ENCODE results near the gene ZBTB16.

Gene ZBTB16

DNA sequence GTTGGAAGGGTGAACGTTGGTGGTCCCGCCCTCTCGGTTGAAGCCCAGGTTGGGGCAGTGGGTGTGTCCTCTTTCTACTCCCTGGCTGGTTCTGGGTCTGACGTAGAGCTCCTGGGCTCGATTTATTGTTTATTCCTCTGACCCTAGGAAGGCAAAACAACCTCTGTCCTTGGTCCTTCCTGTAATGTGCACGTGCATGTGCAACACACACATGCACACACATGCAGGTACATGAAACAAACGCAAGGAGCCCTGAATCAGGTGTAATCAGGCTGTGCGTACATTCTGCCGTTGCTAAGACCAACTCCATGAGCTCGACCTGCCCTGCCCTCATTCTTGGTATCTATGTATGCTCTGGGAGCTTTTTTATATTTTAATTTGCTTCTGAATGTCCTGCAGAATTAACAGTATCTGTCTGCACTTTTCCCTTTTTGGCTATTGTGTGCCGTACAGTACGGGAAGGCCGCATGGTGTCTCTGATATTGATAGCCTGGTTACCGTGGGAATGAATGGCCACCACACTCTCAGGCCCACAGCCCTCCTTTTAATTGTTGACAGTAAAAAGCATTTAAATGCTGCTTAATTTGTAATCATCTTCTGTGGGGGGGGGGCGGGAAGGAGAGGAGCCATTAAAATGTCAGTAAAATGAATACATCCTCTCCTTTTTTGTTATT is 170.7 kb downstream of the ZBTB16 start:
- TF ChIP-seq POLR2A (IDR thresholded peaks at IDR 0.05; ENCODE audit: extremely low read depth, insufficient read length) (no peak), CTCF (IDR thresholded peaks at IDR 0.05; ENCODE audit: low read depth, low read length) (no peak), MYC (IDR thresholded peaks at IDR 0.05; ENCODE audit: low read depth, low read length) (no peak)
- TF ChIP-seq, protein P1, sequence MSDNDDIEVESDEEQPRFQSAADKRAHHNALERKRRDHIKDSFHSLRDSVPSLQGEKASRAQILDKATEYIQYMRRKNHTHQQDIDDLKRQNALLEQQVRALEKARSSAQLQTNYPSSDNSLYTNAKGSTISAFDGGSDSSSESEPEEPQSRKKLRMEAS (IDR thresholded peaks at IDR 0.05; ENCODE audit: low read depth, low read length): no peak

GRCh38 chr11:114232400-114233059 is 173.0 kb downstream of the ZBTB16 start:
- TF ChIP-seq, protein P1 (IDR thresholded peaks at IDR 0.05; ENCODE audit: low read depth, low read length): no peak
- no peak for TF ChIP-seq CTCF (IDR thresholded peaks at IDR 0.05; ENCODE audit: low read depth, low read length)
- TF ChIP-seq POLR2A (IDR thresholded peaks at IDR 0.05; ENCODE audit: extremely low read depth, insufficient read length): no peak
- no peak for TF ChIP-seq MYC (IDR thresholded peaks at IDR 0.05; ENCODE audit: low read depth, low read length)

More for the DNA sequence above, 170.7 kb downstream of the ZBTB16 start:
- no peak for DNase-seq (ENCODE audit: low read depth)
- H3K4me3 ChIP-seq (ENCODE audit: low read depth, low read length): no peak overlapping the region

GRCh38 chr11:114233755-114234154 is 174.2 kb downstream of the ZBTB16 start:
- DNase-seq (ENCODE audit: low read depth): no peak
- no peak overlapping the region for H3K4me3 ChIP-seq (ENCODE audit: low read depth, low read length)
- TF ChIP-seq, protein P1 (IDR thresholded peaks at IDR 0.05; ENCODE audit: low read depth, low read length): no peak
- no peak for TF ChIP-seq MYC (IDR thresholded peaks at IDR 0.05; ENCODE audit: low read depth, low read length)
- no peak for TF ChIP-seq CTCF (IDR thresholded peaks at IDR 0.05; ENCODE audit: low read depth, low read length)
- no peak for TF ChIP-seq POLR2A (IDR thresholded peaks at IDR 0.05; ENCODE audit: extremely low read depth, insufficient read length)

More at GRCh38 chr11:114232400-114233059, 173.0 kb downstream of the ZBTB16 start:
- H3K4me3 ChIP-seq (ENCODE audit: low read depth, low read length): no peak overlapping the region
- no peak for DNase-seq (ENCODE audit: low read depth)

DNA sequence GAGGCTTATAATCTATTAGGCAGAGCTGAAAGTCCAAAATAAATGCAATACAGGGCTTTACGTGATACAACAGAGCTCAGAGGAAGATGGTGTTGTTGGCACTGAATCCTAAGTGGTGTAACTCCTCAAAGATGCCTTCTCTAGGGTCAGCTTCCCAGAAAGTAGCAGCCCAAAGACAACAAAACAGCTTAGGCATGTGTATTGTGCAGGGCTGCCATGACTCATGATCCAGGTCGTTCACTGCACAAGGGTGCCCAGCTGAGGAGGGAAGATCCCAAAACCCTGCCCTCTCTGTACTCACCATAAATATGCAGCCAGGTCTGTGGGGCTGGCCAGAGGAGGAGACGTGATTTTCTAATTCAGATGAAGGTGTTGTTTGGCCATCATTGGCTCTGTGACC is 177.3 kb downstream of the ZBTB16 start:
- TF ChIP-seq CTCF (IDR thresholded peaks at IDR 0.05; ENCODE audit: low read depth, low read length) (no peak), POLR2A (IDR thresholded peaks at IDR 0.05; ENCODE audit: extremely low read depth, insufficient read length) (no peak), MYC (IDR thresholded peaks at IDR 0.05; ENCODE audit: low read depth, low read length) (no peak)
- TF ChIP-seq, protein P1 (IDR thresholded peaks at IDR 0.05; ENCODE audit: low read depth, low read length): no peak
- DNase-seq (ENCODE audit: low read depth): no peak
- no peak overlapping the region for H3K4me3 ChIP-seq (ENCODE audit: low read depth, low read length)

DNA sequence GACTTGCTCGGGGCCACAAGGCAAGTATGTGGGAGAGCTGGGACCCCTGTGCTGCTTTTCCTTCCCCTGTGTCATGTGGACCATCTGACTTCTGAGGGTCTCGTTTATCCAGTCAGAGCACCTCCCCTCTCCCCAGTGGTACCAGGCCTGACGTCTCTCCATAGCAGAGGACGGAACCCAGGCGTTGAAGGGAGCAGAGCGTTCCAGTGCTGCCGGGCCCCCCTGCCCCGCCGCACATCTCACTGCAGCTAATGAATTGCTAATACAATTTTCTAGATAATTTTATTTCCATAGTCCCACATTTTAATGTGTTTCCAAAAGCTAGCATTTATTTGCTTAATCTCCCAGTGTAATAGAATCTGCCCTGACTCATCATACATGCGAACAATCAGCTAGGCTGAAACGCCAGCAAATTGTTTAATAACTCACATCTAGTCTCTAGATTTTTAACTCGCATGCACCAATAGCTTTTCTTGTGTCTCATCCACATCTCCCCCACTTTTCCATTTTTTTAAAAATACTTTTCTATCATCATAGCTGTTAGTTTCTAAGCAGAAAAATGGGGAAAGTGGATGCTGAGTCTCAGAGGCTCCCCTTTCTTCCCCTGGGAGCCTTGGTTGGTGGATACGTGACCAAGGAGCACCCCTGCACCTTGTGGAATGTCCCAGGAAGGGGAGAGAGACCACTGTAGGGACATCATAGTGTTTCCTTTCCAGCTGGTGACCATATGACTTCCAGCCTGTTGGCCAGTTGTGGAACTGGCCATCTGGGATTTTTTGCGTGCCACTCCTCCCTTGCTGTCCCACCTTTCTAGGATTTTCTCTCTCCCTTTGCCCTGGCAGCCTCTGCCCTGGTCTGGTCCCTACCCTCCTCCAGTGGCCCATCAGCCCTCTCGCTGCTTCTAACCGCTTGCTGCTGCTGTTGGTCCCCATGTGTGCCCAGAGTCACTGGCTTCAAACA is 178.1 kb downstream of the ZBTB16 start:
- TF ChIP-seq MYC (IDR thresholded peaks at IDR 0.05; ENCODE audit: low read depth, low read length) (no peak), POLR2A (IDR thresholded peaks at IDR 0.05; ENCODE audit: extremely low read depth, insufficient read length) (no peak), CTCF (IDR thresholded peaks at IDR 0.05; ENCODE audit: low read depth, low read length) (no peak)
- TF ChIP-seq, protein P1 (IDR thresholded peaks at IDR 0.05; ENCODE audit: low read depth, low read length): no peak
- no peak for DNase-seq (ENCODE audit: low read depth)
- H3K4me3 ChIP-seq (ENCODE audit: low read depth, low read length): no peak overlapping the region

Data from NB4 (cell line).